LNCaP clone FGC (cell line): Measurements from ENCODE around the gene PKP3.
"Not testable (repeated sequence)": the region's sequence is repeated elsewhere in the genome, so short reads cannot be mapped to it uniquely, and the experiment has no call there.

Experiments
- DNase-seq: peaks from one replicate; pipeline ENCODE4 v3.0.0-alpha.2; 2011; ENCODE audit warnings: low read depth
- H3K4me3 ChIP-seq: 2 replicates; pipeline ENCODE4 v1.5.1; 2011; ENCODE audit warnings: mild to moderate bottlenecking, low read depth, low read length, control low read depth
- CTCF ChIP-seq: IDR thresholded peaks from 2 replicates; pipeline ENCODE4 v1.5.1; 2012; ENCODE audit warnings: mild to moderate bottlenecking; ENCODE audit not compliant: control insufficient read depth, insufficient read depth; ENCODE audit errors: extremely low read depth

The PKP3 gene, protein sequence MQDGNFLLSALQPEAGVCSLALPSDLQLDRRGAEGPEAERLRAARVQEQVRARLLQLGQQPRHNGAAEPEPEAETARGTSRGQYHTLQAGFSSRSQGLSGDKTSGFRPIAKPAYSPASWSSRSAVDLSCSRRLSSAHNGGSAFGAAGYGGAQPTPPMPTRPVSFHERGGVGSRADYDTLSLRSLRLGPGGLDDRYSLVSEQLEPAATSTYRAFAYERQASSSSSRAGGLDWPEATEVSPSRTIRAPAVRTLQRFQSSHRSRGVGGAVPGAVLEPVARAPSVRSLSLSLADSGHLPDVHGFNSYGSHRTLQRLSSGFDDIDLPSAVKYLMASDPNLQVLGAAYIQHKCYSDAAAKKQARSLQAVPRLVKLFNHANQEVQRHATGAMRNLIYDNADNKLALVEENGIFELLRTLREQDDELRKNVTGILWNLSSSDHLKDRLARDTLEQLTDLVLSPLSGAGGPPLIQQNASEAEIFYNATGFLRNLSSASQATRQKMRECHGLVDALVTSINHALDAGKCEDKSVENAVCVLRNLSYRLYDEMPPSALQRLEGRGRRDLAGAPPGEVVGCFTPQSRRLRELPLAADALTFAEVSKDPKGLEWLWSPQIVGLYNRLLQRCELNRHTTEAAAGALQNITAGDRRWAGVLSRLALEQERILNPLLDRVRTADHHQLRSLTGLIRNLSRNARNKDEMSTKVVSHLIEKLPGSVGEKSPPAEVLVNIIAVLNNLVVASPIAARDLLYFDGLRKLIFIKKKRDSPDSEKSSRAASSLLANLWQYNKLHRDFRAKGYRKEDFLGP

GRCh38 chr11:394034-394857, at the start of gene PKP3:
Gene PKP3, plus strand, starts transcription at chr11:394209. Its CDS starts 84 bp downstream, at chr11:394293.
- TF ChIP-seq CTCF = no peak
- peak; percentile 84 for DNase-seq
- peak within 1 kb of the TSS; percentile 98 for H3K4me3 ChIP-seq

- TF ChIP-seq CTCF = no peak
- no peak for DNase-seq
- no peak overlapping the region for H3K4me3 ChIP-seq
Observed at GRCh38 chr11:344836-345578, 49.0 kb upstream of the PKP3 start.

DNA sequence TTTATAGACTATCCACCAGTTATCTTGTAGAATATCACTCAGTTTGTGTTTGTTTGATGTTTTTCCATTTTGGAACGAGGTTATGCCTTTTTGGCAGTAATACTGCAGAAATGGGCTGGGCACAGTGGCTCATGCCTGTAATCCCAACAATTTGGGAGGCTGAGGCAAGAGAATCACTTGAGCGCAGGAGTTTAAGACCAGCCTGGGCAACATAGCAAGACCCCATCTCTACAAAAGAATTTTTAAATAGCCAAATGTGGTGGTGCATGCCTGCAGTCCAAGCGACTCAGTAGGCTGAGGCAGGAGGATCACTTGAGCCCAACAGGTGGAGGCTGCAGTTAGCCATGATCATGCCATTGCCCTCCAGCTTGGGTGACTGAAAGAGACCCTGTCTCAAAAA, 47.5 kb upstream of the PKP3 start:
- no peak overlapping the region for H3K4me3 ChIP-seq
- TF ChIP-seq CTCF = no peak
- DNase-seq = no peak

DNA sequence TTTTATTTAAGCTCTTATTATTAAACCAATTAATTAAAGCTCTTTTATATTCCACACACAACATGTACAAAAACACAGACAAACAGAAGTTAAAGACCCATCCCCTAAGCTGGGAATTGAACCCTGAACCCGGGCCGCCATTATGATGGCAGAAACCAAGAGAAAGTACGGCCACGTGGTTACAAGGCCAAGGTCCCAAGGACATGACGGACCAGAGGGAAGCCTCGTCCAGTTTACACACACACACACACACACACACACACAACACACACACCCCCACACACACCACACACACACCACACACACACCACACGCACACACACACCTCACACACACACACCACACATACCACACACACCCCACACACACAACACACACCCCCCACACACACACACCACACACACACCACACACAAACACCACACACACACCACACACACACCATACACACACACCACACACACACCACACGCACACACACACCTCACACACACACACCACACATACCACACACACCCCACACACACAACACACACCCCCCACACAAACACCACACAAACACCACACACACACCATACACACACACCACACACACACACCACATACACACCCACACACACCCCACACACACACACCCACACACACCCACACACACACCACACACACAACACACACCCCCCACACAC, 44.6 kb upstream of the PKP3 start:
- H3K4me3 ChIP-seq, DNase-seq: not testable (repeated sequence)

- H3K4me3 ChIP-seq, DNase-seq: not testable (repeated sequence)
Observed at GRCh38 chr11:350033-350722, 43.8 kb upstream of the PKP3 start.

DNA sequence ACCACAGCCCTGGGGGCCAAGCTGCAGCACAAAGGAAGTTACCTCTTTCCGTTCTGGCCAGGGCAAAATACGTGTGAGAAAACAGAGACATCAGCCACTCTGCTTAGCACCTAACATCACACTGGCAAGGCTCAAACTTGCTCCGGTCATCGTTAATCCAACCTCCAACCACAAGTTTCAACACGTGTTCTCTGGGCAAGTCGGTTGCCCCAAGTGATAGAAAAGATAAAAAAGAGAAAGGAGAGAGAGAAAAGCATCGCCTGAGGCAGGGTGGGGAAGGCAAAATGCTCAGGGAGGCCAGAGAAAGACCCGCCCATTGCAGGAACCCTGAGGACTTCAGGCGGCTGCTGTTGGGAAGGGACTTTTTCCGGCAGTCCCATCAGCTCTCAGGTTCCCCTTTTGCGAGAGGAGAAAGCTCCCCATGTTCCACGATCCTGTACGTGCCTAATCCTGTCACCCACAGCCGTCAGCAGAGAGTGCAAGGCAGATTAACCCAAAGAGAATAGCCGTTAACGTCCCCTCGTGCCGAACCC, 43.2 kb upstream of the PKP3 start:
- DNase-seq = no peak
- no peak for TF ChIP-seq CTCF
- H3K4me3 ChIP-seq = no peak overlapping the region
